Bronchial epithelial cell (primary cell): ENCODE measurements around the gene HOXA4. TPM values are rescaled to one million over a fixed set of nuclear protein-coding genes. Genes with fewer than 3 reads are reported as not detected.

ENCODE experiments used
- DNase-seq: peaks from one replicate; pipeline ENCODE4 v3.0.0-alpha.2; 2010; ENCODE audit warnings: low read depth
- FAIRE-seq: peaks from 2 replicates; lab custom pipeline; 2011; peaks lifted over from hg19 to GRCh38; lab: Jason Lieb, UNC
- H3K27me3 ChIP-seq: 2 replicates; pipeline ENCODE4 v1.5.1; 2011; ENCODE audit warnings: low read length; ENCODE audit not compliant: control insufficient read depth, insufficient read depth
- H3K36me3 ChIP-seq: 2 replicates; pipeline ENCODE4 v1.5.1; 2011; ENCODE audit warnings: low read length; ENCODE audit not compliant: control insufficient read depth, insufficient read depth
- H3K4me3 ChIP-seq: 2 replicates; pipeline ENCODE4 v1.5.1; 2011; ENCODE audit warnings: mild to moderate bottlenecking, low read depth, low read length, control low read depth
- CTCF ChIP-seq: IDR thresholded peaks from 2 replicates; pipeline ENCODE4 v1.5.1; 2011; ENCODE audit warnings: mild to moderate bottlenecking, moderate library complexity, low read length, control low read depth, inconsistent platforms; ENCODE audit not compliant: insufficient read depth, severe bottlenecking
- total RNA-seq: library from RNA; depleted of rRNA; stranded (reverse); fragments of >200 nt; gene quantifications from 2 replicates; pipeline ENCODE4 v1.2.1, GENCODE V29; 2014

The HOXA4 gene
- total RNA-seq, 1 donor from 2014 or later, result not detected

GRCh38 chr7:27176962-27177794, 46.6 kb upstream of the HOXA4 start:
- DNase-seq (no peak), FAIRE-seq (no peak)
- TF ChIP-seq CTCF, result no peak
- Histone ChIP-seq H3K36me3 (no peaks in the 10 kb centered on the region), H3K27me3 (peaks cover 63% of the 10 kb centered on the region), H3K4me3 (no peak overlapping the region)

DNA sequence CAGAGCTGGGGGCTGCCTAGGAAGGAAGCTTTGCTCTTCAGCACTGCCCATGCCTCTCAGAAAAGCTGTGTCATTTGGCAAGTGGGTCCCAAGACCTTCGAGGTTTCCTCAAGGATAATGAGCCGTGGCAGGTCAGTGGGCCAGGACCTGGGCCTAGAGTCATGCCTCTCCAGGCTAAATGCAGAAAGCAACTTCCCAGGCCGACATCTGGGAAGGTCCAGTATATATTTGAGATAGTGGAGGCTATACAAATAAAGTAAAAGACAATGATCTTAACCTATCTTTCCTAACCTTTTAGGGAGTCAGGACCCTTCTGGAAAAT, 45.9 kb upstream of the HOXA4 start:
- no peak for TF ChIP-seq CTCF
- no peak for DNase-seq
- FAIRE-seq, result no peak
- no peaks in the 10 kb centered on the region for H3K36me3 ChIP-seq
- no peak overlapping the region for H3K4me3 ChIP-seq
- peaks cover 68% of the 10 kb centered on the region for H3K27me3 ChIP-seq

GRCh38 chr7:27175626-27176523, 45.3 kb upstream of the HOXA4 start:
- Histone ChIP-seq H3K36me3 (no peaks in the 10 kb centered on the region), H3K4me3 (no peak overlapping the region), H3K27me3 (peaks cover 73% of the 10 kb centered on the region)
- no peak for FAIRE-seq
- no peak for DNase-seq
- TF ChIP-seq CTCF, result no peak

DNA sequence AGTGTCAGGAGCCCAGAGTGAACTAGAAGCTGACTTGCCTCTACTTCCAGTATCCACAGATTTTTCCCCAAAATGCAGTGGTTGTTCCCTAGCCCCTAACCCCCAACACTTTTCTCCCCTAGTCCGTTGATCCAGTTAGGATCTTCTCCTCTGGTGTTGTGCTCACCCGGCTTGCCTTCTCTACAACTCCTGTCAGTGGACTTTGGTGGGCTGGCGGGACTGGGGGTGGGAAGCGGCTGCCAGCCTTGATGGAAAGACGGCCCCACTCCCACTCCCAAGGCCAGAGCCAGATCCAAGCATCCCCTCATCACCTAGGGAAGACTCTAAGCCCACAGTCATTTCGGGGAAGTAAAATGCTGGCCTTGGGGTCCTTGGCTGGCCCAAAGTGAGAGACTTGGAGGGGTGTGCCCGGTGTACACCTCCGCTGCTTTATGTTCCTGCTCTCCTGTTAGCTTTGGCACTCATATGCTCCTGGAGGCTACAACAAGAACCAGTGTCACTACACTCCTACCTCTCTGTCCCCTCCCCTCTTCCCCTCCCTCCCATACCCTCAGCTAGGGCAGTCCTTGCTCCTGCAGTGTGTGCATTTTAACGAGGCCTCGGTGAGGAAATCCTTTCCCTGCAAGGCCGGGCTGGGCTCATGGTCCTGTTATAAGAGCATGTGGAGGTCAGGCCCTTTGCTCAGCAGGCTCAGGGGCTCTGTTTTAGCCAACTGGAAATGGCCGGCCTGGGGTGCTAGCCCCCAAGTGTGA, 44.5 kb upstream of the HOXA4 start:
- Histone ChIP-seq H3K36me3 (no peaks in the 10 kb centered on the region), H3K27me3 (peaks cover 69% of the 10 kb centered on the region), H3K4me3 (no peak overlapping the region)
- DNase-seq (no peak), FAIRE-seq (no peak)
- TF ChIP-seq CTCF, result no peak

DNA sequence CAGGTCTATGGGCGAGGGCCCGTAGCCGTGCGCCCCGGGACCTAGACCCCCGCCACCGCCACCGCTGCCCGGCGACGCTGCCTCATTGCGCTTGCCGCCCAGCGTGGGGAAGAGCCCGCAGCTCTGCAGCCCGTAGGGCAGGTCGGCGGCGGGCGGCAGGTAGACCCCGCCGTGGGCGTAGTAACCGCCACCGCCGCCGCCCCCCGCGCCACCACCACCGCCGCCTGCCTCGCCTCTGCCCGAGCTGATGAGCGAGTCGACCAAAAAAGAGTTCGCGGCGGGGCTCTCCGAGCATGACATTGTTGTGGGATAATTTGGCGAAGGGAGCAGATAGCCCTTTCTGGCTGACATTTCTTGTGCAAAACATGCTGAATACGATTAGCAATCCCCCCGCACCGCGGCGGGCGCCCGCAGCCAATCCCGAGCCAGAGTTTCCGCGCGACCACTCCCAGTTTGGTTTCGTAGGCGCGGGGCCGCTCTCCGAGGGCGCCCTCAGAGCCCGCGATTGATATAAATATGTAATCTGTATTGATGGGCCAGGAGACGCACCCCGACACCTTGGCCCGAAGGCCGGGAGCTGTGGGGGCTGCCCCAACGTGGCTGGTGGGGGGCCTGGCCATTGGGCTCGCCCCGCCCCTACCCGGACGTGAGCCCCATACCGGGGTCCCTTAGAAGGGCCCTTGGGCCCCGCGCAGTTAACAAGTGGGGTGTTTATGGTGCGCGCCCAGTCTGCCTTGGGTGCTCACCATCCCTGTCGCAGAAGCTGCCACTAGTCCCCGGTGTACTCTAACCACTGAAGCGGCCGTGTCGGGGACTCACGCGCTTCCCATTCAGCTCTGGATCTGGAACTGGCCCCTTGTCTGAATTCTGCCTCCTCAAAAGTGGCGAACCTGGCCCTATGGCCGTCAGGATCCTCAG, 43.7 kb upstream of the HOXA4 start, which contains the start of gene HOXA10:
TSS of gene HOXA10 (minus strand) at position 365 of the 918 bp plus-strand sequence. CDS start at position 351, 14 bp downstream.
- Histone ChIP-seq H3K27me3 (peaks cover 70% of the 10 kb centered on the region), H3K4me3 (no peak within 1 kb of the TSS), H3K36me3 (no peaks in the 10 kb centered on the region)
- FAIRE-seq (no peak), DNase-seq (no peak)
- no peak for TF ChIP-seq CTCF
